ENCODE results near the gene JAK2. TPM values are rescaled to one million over a fixed set of nuclear protein-coding genes. Genes with fewer than 3 reads are reported as not detected.

The JAK2 gene
- total and polyA plus RNA-seq, 2 of the 4 experiments (the other 2 are of a cell fraction) = 2.3 to 6.1 TPM

GRCh38 chr9:4969130-4969529 is 15.9 kb upstream of the JAK2 start:
- Histone ChIP-seq H2AK9ac (replicated peaks; ENCODE audit: low read depth, low read length, poor library complexity) (no peak overlapping the region), H3K14ac (replicated peaks; ENCODE audit: low read depth, low read length) (no peak overlapping the region), H3K36me3 (ENCODE audit: control insufficient read depth, insufficient read depth, low read length) (no peaks in the 10 kb centered on the region), H2AK5ac (ENCODE audit: low read depth, low read length) (no peak overlapping the region), H3K9me3 (ENCODE audit: control insufficient read depth, insufficient read depth, low read length) (no peaks in the 10 kb centered on the region), H2BK120ac (ENCODE audit: low read depth, low read length) (no peak overlapping the region), H2BK20ac (ENCODE audit: low read depth, low read length) (no peak overlapping the region), H3K27ac (ENCODE audit: insufficient read depth, low read length) (no peak overlapping the region), H3K23ac (ENCODE audit: low read depth, low read length) (no peak overlapping the region), H2BK15ac (ENCODE audit: low read depth, low read length) (no peak overlapping the region), H3K9me1 (ENCODE audit: insufficient read depth, low read length) (no peaks in the 10 kb centered on the region), H3K56ac (ENCODE audit: extremely low read depth, insufficient read depth, low read length) (no peak overlapping the region), H3K79me1 (ENCODE audit: low read depth in 1 of 2, low read length in 2 of 2) (no peaks in the 10 kb centered on the region), H3K18ac (ENCODE audit: low read depth, low read length) (no peak overlapping the region), H4K8ac (ENCODE audit: low read depth in 2 of 2, low read length in 2 of 2) (no peak overlapping the region), H3K27me3 (ENCODE audit: control insufficient read depth, insufficient read depth, low read length) (peaks cover 4% of the 10 kb centered on the region), H3K4me3 (ENCODE audit: insufficient read depth, low read depth, low read length) (no peak overlapping the region), H2BK5ac (ENCODE audit: low read depth, low read length, poor library complexity, severe bottlenecking) (no peak overlapping the region), H4K20me1 (ENCODE audit: insufficient read depth, low read length) (no peaks in the 10 kb centered on the region), H3K4me1 (ENCODE audit: control insufficient read depth, insufficient read depth, low read length) (no peaks in the 10 kb centered on the region), H2AFZ (replicated peaks; ENCODE audit: low read length, poor library complexity) (no peak overlapping the region), H3K4ac (ENCODE audit: low read depth, low read length) (no peak overlapping the region), H3K4me2 (ENCODE audit: low read depth, low read length) (no peak overlapping the region), H4K5ac (ENCODE audit: low read depth, low read length) (no peak overlapping the region), H3K9ac (ENCODE audit: low read depth, low read length) (no peak overlapping the region), H4K91ac (ENCODE audit: insufficient read depth, low read depth, low read length) (no peak overlapping the region)
- dilution Hi-C loops (cut with HindIII; ENCODE audit: low sequenced_read_pairs, unreplicated experiment) = no loop called here
- no peak for DNase-seq
- no TSS peak for BruUV-seq (replicated peaks)
- ChIA-PET POLR2A (ENCODE audit: unreplicated experiment) (no interaction called here), CTCF (no interaction called here)
- intact Hi-C loops (cut with micrococcal nuclease) = no loop called here
- TF ChIP-seq FOS (IDR thresholded peaks at IDR 0.05; ENCODE audit: low read depth, low read length) = no peak
- no peak for TF ChIP-seq POLR2A (IDR thresholded peaks at IDR 0.05; ENCODE audit: low read depth, low read length)
- no peak for TF ChIP-seq MAZ (IDR thresholded peaks at IDR 0.05; ENCODE audit: borderline replicate concordance, low read depth, low read length)
- no peak for TF ChIP-seq ELK1 (IDR thresholded peaks at IDR 0.05; ENCODE audit: borderline replicate concordance, low read depth, low read length)
- TF ChIP-seq SMC3 (IDR thresholded peaks at IDR 0.05; ENCODE audit: low read depth, low read length) = no peak
- TF ChIP-seq MAFK (IDR thresholded peaks at IDR 0.05; ENCODE audit: low read depth, low read length) = no peak
- no peak for TF ChIP-seq CHD1 (IDR thresholded peaks at IDR 0.05; ENCODE audit: low read depth, low read length)
- TF ChIP-seq NFE2L2 (IDR thresholded peaks at IDR 0.05; ENCODE audit: low read depth, low read length) = no peak
- TF ChIP-seq USF2 (IDR thresholded peaks at IDR 0.05; ENCODE audit: low read depth, low read length) = no peak
- no peak for TF ChIP-seq BHLHE40 (IDR thresholded peaks at IDR 0.05; ENCODE audit: low read depth, low read length)
- TF ChIP-seq CTCF (conservative IDR thresholded peaks at IDR 0.05; ENCODE audit: low read depth, low read length) = no peak
- no peak for TF ChIP-seq RAD21 (IDR thresholded peaks at IDR 0.05; ENCODE audit: low read length)
- no peak for TF ChIP-seq RFX5 (IDR thresholded peaks at IDR 0.05; ENCODE audit: low read depth, low read length)
- no peak for TF ChIP-seq CEBPB (IDR thresholded peaks at IDR 0.05; ENCODE audit: low read depth, low read length)
- TF ChIP-seq MXI1 (IDR thresholded peaks at IDR 0.05; ENCODE audit: borderline replicate concordance, low read depth, low read length) = no peak
- no peak for TF ChIP-seq RCOR1 (IDR thresholded peaks at IDR 0.05; ENCODE audit: insufficient replicate concordance, low read length)
- in situ Hi-C loops (cut with MboI; ENCODE audit: low sequenced_read_pairs) = no loop called here
- no CpG with 5 or more reads among the region's 1 CpG for WGBS, 2 experiments (ENCODE audit: extremely low coverage in 2 of 2, insufficient read length in 1 of 2)
- no peak for ATAC-seq (ENCODE audit: low read depth)
